ENCODE results near the gene FEM1A. TPM values are rescaled to one million over a fixed set of nuclear protein-coding genes. Genes with fewer than 3 reads are reported as not detected.

The FEM1A gene
- total and polyA plus RNA-seq, 9 of the 15 experiments (the other 6 are each of a cell fraction or from before 2014, with no cell fraction given), result 0.08 to 19.0 (median 6.8) TPM

GRCh38 chr19:4768934-4769777, 22.4 kb upstream of the FEM1A start (continued):
- no peak for TF ChIP-seq MLLT1 (IDR thresholded peaks at IDR 0.05)
- no peak for TF ChIP-seq HNRNPL (IDR thresholded peaks at IDR 0.05; ENCODE audit: low read depth, low read length)
- no peak for TF ChIP-seq ZNF77 (CRISPR knock-in tag; IDR thresholded peaks at IDR 0.05)
- no peak for TF ChIP-seq CHD7 (IDR thresholded peaks at IDR 0.05; ENCODE audit: low read depth, low read length)
- no peak for TF ChIP-seq PTBP1 (IDR thresholded peaks at IDR 0.05; ENCODE audit: low read depth, low read length)
- TF ChIP-seq NFXL1 (CRISPR knock-in tag; IDR thresholded peaks at IDR 0.05), result no peak
- TF ChIP-seq ILF3 (IDR thresholded peaks at IDR 0.05; ENCODE audit: borderline replicate concordance), result no peak
- no peak for TF ChIP-seq BRF2 (IDR thresholded peaks at IDR 0.05; ENCODE audit: borderline replicate concordance, insufficient read depth, insufficient read length)
- no peak for TF ChIP-seq YBX1 (IDR thresholded peaks at IDR 0.05)
- no peak for TF ChIP-seq KAT8 (IDR thresholded peaks at IDR 0.05; ENCODE audit: low read depth)
- TF ChIP-seq CBX5 (IDR thresholded peaks at IDR 0.05; ENCODE audit: borderline replicate concordance, low read depth), result 0 out of 2 replicates have a peak, but pooled peaks have one; percentile 33
